ENCODE results near the gene KRTAP12-4.

DNA sequence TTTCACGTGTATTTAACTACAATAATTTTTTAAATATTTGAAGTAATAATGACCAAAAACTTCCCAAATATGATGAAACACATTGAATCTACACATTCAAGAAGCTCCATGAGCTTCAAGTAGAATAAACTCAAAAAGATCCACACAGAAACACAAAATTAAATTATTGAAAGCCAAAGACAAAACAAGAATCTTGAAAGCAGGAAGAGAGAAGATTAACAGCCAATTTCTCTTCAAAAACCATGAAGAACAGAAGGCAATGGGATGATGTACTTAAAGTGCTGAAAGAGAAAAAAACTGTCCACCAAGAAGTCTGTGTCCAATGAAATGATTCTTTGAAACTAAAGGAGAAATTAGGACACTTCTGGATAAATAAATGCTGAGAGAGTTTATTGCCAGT, 22.4 kb downstream of the KRTAP12-4 start:
- no peak for TF ChIP-seq EZH2 (IDR thresholded peaks at IDR 0.05; ENCODE audit: insufficient read depth, poor library complexity, severe bottlenecking)
- no peak for TF ChIP-seq EZH2phosphoT487 (IDR thresholded peaks at IDR 0.05; ENCODE audit: insufficient read depth, low read depth)
